CD4-positive, alpha-beta T cell treated with Interferon gamma for 1 hour (primary cell): ENCODE results near the gene TDRD9.

Experiments
- DNase-seq: peaks from one replicate; pipeline ENCODE4 v3.0.0-alpha.2; 2020

Gene TDRD9

GRCh38 chr14:104078031-104078455, 149.8 kb downstream of the TDRD9 start:
- peak; percentile 84 for DNase-seq

DNA sequence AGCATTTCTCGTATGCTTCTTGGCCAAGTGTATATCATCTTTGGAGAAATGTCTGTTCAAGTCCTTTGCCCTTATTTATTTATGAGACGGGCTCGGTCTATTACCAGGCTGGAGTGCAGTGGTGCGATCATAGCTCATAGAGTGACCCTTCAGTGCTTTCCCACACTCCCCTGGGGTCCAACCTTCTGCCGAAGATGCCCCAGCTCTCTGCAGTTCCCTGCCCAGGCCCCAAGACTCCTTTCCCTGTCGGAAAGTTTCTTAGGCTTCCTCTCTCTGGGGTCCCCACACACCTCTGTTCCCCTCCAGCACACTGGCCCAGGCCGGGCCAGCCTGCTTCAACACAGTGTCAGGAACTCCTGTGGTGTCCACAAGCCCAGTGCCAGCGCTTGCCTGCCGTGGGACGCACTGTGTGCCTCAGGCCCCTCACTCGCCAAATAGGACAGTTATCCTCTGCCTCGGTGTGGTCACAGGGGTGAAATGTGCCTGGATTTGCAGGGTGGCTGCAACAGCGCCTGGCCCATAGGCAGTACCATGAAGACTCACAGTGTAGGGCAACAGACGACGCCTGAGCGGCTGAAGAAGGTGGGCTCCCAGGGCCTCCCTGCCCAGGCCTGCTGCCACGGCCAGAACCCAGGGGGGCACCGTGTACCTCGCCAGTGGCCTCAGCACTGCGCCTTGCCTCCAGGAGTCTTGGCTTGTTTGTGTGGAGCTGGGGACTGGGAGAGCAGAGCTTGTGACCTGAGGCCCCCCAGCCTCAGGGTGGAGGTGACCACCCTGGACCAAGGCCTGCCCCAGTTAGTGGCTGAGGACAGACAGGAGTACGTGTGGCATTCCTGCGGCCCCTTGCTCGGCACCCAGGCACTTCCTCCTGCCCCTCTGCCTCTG, 152.4 kb downstream of the TDRD9 start:
- DNase-seq, result no peak

DNA sequence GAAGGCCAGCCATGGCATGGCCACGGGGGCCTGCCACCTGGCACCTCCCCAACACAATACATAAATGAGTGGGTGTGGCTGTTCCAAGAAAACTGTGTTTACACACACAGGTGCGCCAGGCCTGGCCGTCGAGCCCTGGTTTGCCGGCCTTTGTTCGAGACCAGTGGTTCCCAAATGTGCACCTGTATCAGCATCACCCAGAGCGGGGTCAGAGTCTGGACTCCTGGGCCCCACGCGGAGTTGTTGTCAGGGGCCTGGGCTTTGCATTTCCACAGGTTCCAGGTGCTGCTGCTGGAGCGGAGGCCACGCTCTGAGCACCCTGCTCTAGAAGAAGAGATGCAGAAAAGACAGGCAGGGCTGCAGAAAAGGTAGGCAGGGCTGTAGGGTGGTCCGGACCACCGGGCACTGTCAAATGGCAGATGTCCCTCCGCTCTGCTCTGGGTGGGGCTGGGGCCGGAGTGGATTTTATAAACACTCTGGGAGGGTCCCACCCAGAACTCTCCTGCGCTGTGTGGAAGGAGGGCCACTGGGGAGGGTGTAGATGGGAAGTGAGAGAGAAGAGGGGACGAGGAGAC, 153.1 kb downstream of the TDRD9 start:
- DNase-seq, result no peak

DNA sequence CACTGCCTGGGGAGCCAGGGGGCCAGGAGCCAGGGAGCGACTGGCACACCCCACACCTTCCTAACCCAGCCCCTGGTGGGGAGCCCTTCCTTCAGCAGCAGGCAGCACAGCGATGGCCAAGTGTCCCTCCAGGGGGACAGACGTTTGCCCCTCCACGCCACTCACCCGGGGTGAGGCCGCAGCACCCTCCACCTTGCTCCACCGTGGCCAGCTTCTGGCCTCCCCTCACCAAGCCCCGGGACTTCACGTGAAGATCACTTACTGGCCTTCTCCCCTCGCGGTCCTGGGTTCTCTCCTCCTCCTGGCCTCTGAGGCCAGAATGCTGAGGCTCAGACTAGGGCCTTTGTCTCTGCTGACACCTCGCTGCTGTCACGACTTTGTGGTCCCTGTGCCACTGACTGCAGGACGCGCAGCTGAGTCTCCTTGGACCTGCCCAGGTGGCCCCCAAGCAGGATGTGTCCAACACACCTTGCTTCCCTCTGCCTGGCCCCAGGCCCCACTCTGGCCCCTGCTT, 153.8 kb downstream of the TDRD9 start:
- DNase-seq, result no peak

- no peak for DNase-seq
Observed at GRCh38 chr14:104082807-104083206, 154.6 kb downstream of the TDRD9 start.

- no peak for DNase-seq
Observed at GRCh38 chr14:104084251-104085002, 156.2 kb downstream of the TDRD9 start.

- DNase-seq, result no peak
Observed at GRCh38 chr14:104085032-104085888, 157.0 kb downstream of the TDRD9 start, which contains the start of gene ASPG. Gene ASPG (plus strand): TSS chr14:104085700. CDS start chr14:104085771, 71 bp downstream.

DNA sequence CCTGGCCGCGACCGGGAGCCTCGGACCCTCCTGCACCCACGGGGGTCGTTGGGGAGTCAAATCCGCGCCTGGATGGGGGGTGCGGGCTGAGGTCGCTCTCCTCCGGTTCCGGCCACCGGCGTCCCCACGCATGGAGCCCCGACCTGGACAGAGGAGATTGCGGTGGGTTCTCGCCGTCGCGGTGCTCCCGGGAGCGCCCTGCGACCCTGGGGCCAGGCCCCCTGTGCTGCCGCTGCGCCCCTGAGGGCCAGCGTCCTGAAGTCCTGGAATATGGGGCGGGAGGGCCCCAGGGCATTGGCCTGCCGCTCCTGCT, 157.6 kb downstream of the TDRD9 start:
- no peak for DNase-seq

- no peak for DNase-seq
Observed at GRCh38 chr14:104086210-104086660, 158.0 kb downstream of the TDRD9 start.

- peak; percentile 0 for DNase-seq
Observed at GRCh38 chr14:104086661-104087461, 158.6 kb downstream of the TDRD9 start.

- DNase-seq, result peak; percentile 0
Observed at GRCh38 chr14:104087505-104087904, 159.2 kb downstream of the TDRD9 start.

DNA sequence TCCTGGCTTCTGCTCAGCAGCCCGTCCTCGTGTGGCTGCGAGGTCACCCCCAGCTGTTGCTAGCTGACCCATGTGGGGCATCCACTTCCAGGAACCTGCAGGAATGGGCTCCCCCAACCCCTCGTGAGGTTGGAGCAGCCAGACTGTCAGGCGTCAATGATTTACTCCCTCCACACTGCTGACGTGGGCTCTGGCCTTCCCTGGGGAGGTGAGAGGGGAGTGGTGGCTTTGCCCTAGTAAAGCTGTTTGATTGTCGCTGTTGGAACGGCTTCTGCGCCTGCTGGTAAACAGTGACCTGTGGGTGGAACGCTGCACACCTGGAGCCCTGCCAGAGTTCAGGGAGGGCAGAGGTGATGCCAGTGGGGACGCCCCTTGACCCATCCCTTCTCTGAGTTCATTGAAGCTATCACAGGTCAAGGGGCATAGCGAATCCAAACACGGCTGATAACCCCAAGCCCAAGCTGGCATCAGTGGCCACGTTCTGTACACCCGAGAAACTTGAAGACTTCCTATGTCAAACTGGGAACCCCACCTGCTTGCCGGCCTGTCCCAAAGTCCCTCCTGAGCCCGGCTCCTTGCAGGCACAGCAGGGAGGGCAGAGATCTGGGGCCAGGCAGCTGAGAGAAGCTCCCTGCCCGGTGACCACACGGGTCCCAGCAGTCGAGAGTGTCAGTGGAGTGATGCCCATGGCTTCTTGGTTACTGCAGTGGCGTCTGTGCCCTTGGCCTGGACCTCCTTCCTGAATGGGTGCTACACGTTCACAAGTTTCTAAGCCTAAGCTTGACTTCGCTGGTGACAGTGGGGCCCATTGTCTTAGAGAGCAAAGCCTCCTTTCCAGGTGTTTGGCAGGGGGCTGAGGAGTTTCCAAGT, 160.0 kb downstream of the TDRD9 start:
- DNase-seq, result no peak

GRCh38 chr14:104090071-104090748, 162.0 kb downstream of the TDRD9 start:
- no peak for DNase-seq

- DNase-seq, result no peak
Observed at GRCh38 chr14:104091061-104091926, 163.0 kb downstream of the TDRD9 start.

DNA sequence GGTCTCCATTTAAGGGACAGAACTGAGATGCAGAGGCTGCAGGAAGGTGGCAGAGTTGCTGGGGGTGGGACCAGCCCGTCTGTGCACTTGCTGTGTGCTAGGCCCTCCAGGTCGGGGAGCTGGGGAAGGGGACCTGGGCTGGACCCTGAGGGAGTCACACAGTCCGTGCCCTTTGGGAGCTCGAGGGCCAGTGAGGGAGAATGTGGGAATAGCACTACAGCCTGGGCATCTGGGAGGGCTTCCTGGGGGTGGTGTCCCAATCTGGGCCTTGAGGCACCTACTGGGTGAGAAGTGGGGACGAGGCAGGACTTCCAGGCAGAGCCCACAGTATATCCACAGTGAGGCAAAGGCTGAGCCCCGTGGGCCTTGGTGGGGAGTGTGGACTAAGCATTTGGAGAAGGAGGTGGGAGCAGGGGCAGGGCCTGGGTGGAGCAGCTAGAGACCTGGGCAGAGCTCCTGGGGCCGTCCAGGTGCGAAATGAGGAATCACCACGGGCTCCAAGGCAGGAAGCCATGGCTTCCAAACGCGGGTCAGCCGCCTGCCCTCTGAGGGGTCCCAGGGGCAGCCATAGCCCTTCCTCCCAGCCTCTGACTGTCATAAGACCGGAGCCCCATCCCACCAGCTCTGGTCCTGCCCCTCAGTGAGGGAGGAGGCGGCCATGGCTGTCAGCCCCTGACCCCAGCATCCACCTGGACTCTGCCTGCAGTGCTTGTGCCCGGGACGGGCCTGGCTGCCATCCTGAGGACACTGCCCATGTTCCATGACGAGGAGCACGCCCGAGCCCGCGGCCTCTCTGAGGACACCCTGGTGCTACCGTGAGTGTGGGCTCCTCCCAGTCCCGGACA, 163.9 kb downstream of the TDRD9 start:
- DNase-seq, result no peak

DNA sequence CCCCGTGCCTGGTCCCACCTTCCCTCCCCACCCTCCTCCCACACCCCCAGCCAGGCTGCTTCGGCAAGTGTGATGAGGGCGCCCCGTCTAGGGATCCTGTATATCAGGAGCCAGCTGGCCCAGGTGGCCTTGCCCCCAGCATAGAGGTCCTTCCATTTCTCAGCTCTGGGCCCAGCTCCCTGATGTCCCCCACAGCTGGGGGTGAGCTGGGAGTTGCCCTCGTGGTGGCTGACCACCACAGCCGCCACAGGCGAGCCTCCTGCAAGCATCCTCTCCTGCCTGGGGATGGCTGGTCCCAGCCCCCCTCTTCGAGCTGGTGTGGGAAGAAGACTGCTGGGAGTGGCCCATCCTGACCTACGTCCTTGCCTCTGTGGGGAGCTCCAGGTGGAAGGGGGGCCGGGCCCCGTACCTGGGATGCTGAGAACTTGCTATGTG, 164.7 kb downstream of the TDRD9 start:
- DNase-seq, result no peak

GRCh38 chr14:104093366-104094055, 165.3 kb downstream of the TDRD9 start:
- DNase-seq, result no peak
